Activated T-cell treated with anti-CD3 and anti-CD28 coated beads, Interleukin-2, amount 50 U/mL, for 72 hours (primary cell): ENCODE results near the gene AGXT. TPM values are rescaled to one million over a fixed set of nuclear protein-coding genes. Genes with fewer than 3 reads are reported as not detected.

ENCODE experiments used
- ATAC-seq, 2 donors: fragments of 150-1000 bp; cut with Tn5 transposase; replicated peaks in 1 of 2; 2 replicates each; pipeline ENCODE4 v1.10.0; 2021; ENCODE audit warnings: moderate library complexity in 2 of 2, mild to moderate bottlenecking in 1 of 2
- DNase-seq, 2 donors: peaks; one replicate each; pipeline ENCODE4 v3.0.0; 2021 to 2022; ENCODE audit warnings: mixed read lengths in 1 of 2
- H3K27ac Mint-ChIP-seq: one replicate; pipeline ENCODE4 v1.8.0; 2022; ENCODE audit warnings: mild to moderate bottlenecking, moderate library complexity, mixed read lengths
- H3K27me3 Mint-ChIP-seq: one replicate; pipeline ENCODE4 v1.8.0; 2022; ENCODE audit warnings: low read depth, mixed read lengths
- H3K36me3 Mint-ChIP-seq, 2 donors: one replicate each; pipeline ENCODE4 v1.8.0; 2022; ENCODE audit warnings: mixed read lengths in 2 of 2, mild to moderate bottlenecking in 1 of 2; ENCODE audit not compliant: insufficient read depth in 2 of 2
- H3K4me1 Mint-ChIP-seq: one replicate; pipeline ENCODE4 v1.8.0; 2022; ENCODE audit warnings: low read depth, mixed read lengths
- H3K4me3 Mint-ChIP-seq, 2 donors: one replicate each; pipeline ENCODE4 v1.8.0; 2022; ENCODE audit warnings: mild to moderate bottlenecking in 2 of 2, mixed read lengths in 2 of 2, moderate library complexity in 2 of 2
- H3K9me3 Mint-ChIP-seq, 2 donors: one replicate each; pipeline ENCODE4 v1.8.0; 2022; ENCODE audit warnings: mixed read lengths in 2 of 2
- total RNA-seq, 2 donors: library from RNA; stranded (reverse); gene quantifications; one replicate each; pipeline ENCODE4 v1.2.3, GENCODE V29; 2022

Gene AGXT
- total RNA-seq, 2 donors from 2014 or later: not detected

GRCh38 chr2:240864475-240864874, 4.1 kb upstream of the AGXT start:
- no peaks in the 10 kb centered on the region for H3K27me3 Mint-ChIP-seq
- no peak for ATAC-seq
- no peak overlapping the region for H3K4me3 Mint-ChIP-seq
- no peak overlapping the region for H3K27ac Mint-ChIP-seq
- H3K36me3 Mint-ChIP-seq: no peaks in the 10 kb centered on the region
- no peak for DNase-seq
- H3K4me1 Mint-ChIP-seq: peaks cover 5% of the 10 kb centered on the region
- no peaks in the 10 kb centered on the region for H3K9me3 Mint-ChIP-seq

- no peaks in the 10 kb centered on the region for H3K9me3 Mint-ChIP-seq
- H3K4me3 Mint-ChIP-seq: no peak overlapping the region
- peaks cover 5% of the 10 kb centered on the region for H3K4me1 Mint-ChIP-seq
- no peak for ATAC-seq
- no peaks in the 10 kb centered on the region for H3K36me3 Mint-ChIP-seq
- DNase-seq: no peak
- no peaks in the 10 kb centered on the region for H3K27me3 Mint-ChIP-seq
- no peak overlapping the region for H3K27ac Mint-ChIP-seq
Measured at GRCh38 chr2:240865391-240865790, 3.2 kb upstream of the AGXT start.

- ATAC-seq: no peak
- no peaks in the 10 kb centered on the region for H3K9me3 Mint-ChIP-seq
- H3K4me1 Mint-ChIP-seq: peaks cover 5% of the 10 kb centered on the region
- no peak overlapping the region for H3K27ac Mint-ChIP-seq
- H3K36me3 Mint-ChIP-seq: no peaks in the 10 kb centered on the region
- no peak for DNase-seq
- H3K4me3 Mint-ChIP-seq: no peak overlapping the region
- H3K27me3 Mint-ChIP-seq: no peaks in the 10 kb centered on the region
Measured at GRCh38 chr2:240869109-240869955, 708 bp downstream of the AGXT start.

- Mint-ChIP-seq H3K27me3 (no peaks in the 10 kb centered on the region), H3K4me1 (peaks cover 5% of the 10 kb centered on the region), H3K9me3 (no peaks in the 10 kb centered on the region), H3K27ac (no peak overlapping the region), H3K4me3 (no peak overlapping the region), H3K36me3 (no peaks in the 10 kb centered on the region)
- no peak for DNase-seq
- no peak for ATAC-seq
Measured at GRCh38 chr2:240869956-240870875, 1.6 kb downstream of the AGXT start.

- H3K9me3 Mint-ChIP-seq: no peaks in the 10 kb centered on the region
- no peak overlapping the region for H3K27ac Mint-ChIP-seq
- no peak for ATAC-seq
- no peak overlapping the region for H3K4me3 Mint-ChIP-seq
- H3K4me1 Mint-ChIP-seq: no peaks in the 10 kb centered on the region
- no peak for DNase-seq
- no peaks in the 10 kb centered on the region for H3K36me3 Mint-ChIP-seq
- H3K27me3 Mint-ChIP-seq: no peaks in the 10 kb centered on the region
Measured at GRCh38 chr2:240871071-240871958, 2.7 kb downstream of the AGXT start.

- DNase-seq: no peak
- ATAC-seq: no peak
- Mint-ChIP-seq H3K4me1 (no peaks in the 10 kb centered on the region), H3K9me3 (no peaks in the 10 kb centered on the region), H3K36me3 (no peaks in the 10 kb centered on the region), H3K27me3 (no peaks in the 10 kb centered on the region), H3K4me3 (no peak overlapping the region), H3K27ac (no peak overlapping the region)
Measured at GRCh38 chr2:240872317-240873097, 3.9 kb downstream of the AGXT start.

GRCh38 chr2:240873098-240873788, 4.6 kb downstream of the AGXT start:
- H3K36me3 Mint-ChIP-seq: no peaks in the 10 kb centered on the region

GRCh38 chr2:240873805-240874714, 5.4 kb downstream of the AGXT start:
- ATAC-seq (no peak), DNase-seq (no peak)
- Mint-ChIP-seq H3K4me3 (no peak overlapping the region), H3K36me3 (no peaks in the 10 kb centered on the region), H3K9me3 (no peaks in the 10 kb centered on the region), H3K27me3 (no peaks in the 10 kb centered on the region), H3K4me1 (no peaks in the 10 kb centered on the region), H3K27ac (no peak overlapping the region)

More at GRCh38 chr2:240873098-240873788, 4.6 kb downstream of the AGXT start:
- no peaks in the 10 kb centered on the region for H3K27me3 Mint-ChIP-seq
- H3K4me1 Mint-ChIP-seq: no peaks in the 10 kb centered on the region
- DNase-seq: no peak
- H3K27ac Mint-ChIP-seq: no peak overlapping the region
- no peaks in the 10 kb centered on the region for H3K9me3 Mint-ChIP-seq
- no peak for ATAC-seq
- no peak overlapping the region for H3K4me3 Mint-ChIP-seq

- no peaks in the 10 kb centered on the region for H3K27me3 Mint-ChIP-seq
- H3K4me1 Mint-ChIP-seq: no peaks in the 10 kb centered on the region
- H3K9me3 Mint-ChIP-seq: no peaks in the 10 kb centered on the region
- H3K36me3 Mint-ChIP-seq: no peaks in the 10 kb centered on the region
- DNase-seq (no peak), ATAC-seq (no peak)
- H3K4me3 Mint-ChIP-seq: no peak overlapping the region
- no peak overlapping the region for H3K27ac Mint-ChIP-seq
Measured at GRCh38 chr2:240874715-240875227, 6.1 kb downstream of the AGXT start.

- DNase-seq: no peak
- no peak overlapping the region for H3K4me3 Mint-ChIP-seq
- no peak overlapping the region for H3K27ac Mint-ChIP-seq
- no peak for ATAC-seq
- no peaks in the 10 kb centered on the region for H3K9me3 Mint-ChIP-seq
- no peaks in the 10 kb centered on the region for H3K36me3 Mint-ChIP-seq
- H3K27me3 Mint-ChIP-seq: no peaks in the 10 kb centered on the region
- no peaks in the 10 kb centered on the region for H3K4me1 Mint-ChIP-seq
Measured at GRCh38 chr2:240875228-240876034, 6.8 kb downstream of the AGXT start.
